Vagina (tissue), 2 donors: ENCODE measurements around the gene TEC. TPM values are rescaled to one million over a fixed set of nuclear protein-coding genes. Genes with fewer than 3 reads are reported as not detected.

Source experiments
- DNase-seq, 2 donors: peaks; one replicate each; pipeline ENCODE4 v3.0.0-alpha.2; 2017; ENCODE audit errors: extremely low spot score in 2 of 2
- H3K27ac ChIP-seq: fragments of 200-600 bp; sonication (generic); one replicate; pipeline ENCODE4 v1.5.1; 2019
- H3K27me3 ChIP-seq: fragments of 200-600 bp; sonication (generic); one replicate; pipeline ENCODE4 v1.5.1; 2019
- H3K36me3 ChIP-seq, 2 donors: fragments of 200-600 bp; sonication (generic); one replicate each; pipeline ENCODE4 v1.5.1; 2017 to 2019
- H3K4me1 ChIP-seq: fragments of 200-600 bp; sonication (generic); one replicate; pipeline ENCODE4 v1.5.1; 2019
- H3K4me3 ChIP-seq, 2 donors: fragments of 200-600 bp; sonication (generic); 1 replicate in 1 of 2; 2 replicates in 1 of 2; pipeline ENCODE4 v1.5.1; 2016 to 2019
- H3K9me3 ChIP-seq: fragments of 200-600 bp; sonication (generic); one replicate; pipeline ENCODE4 v1.5.1; 2019
- CTCF ChIP-seq, 3 experiments: fragments of 450-650 bp in 2 of 3; fragments of 200-600 bp in 1 of 3; sonication (generic) in 1 of 3; IDR thresholded peaks; one replicate each; pipeline ENCODE4 v1.5.1; 2017 to 2019; ENCODE audit warnings: antibody characterized with exemption in 3 of 3, mild to moderate bottlenecking in 2 of 3, moderate library complexity in 2 of 3
- POLR2A ChIP-seq, 2 donors: fragments of 450-650 bp; IDR thresholded peaks; one replicate each; pipeline ENCODE4 v1.6.1; 2017; ENCODE audit warnings: antibody characterized with exemption in 2 of 2, mild to moderate bottlenecking in 2 of 2, moderate library complexity in 2 of 2
- POLR2AphosphoS5 ChIP-seq, 2 donors: sonication (generic); formaldehyde crosslinking; IDR thresholded peaks; one replicate each; pipeline ENCODE4 v1.9.0; 2017; ENCODE audit warnings: antibody characterized with exemption in 2 of 2, mild to moderate bottlenecking in 2 of 2, low read depth in 1 of 2; ENCODE audit not compliant: insufficient read depth in 1 of 2
- intact Hi-C: fragments of 100-400 bp; cut with DNase I; formaldehyde crosslinking; loops from one replicate; pipeline ENCODE4 v1.15.1; 2023
- total RNA-seq: library from RNA; depleted of rRNA; stranded (reverse); fragments of >200 nt; gene quantifications from one replicate; pipeline ENCODE4 v1.2.3, GENCODE V29; 2016

Gene TEC
- total RNA-seq, 1 donor from 2014 or later = 9.3 TPM

GRCh38 chr4:48137846-48138245 is 131.8 kb downstream of the TEC start:
- Histone ChIP-seq H3K27ac (no peak overlapping the region), H3K9me3 (no peaks in the 10 kb centered on the region), H3K4me1 (no peaks in the 10 kb centered on the region), H3K4me3 (no peak overlapping the region), H3K27me3 (no peaks in the 10 kb centered on the region), H3K36me3 (peaks cover 0 to 11% of the 10 kb centered on the region in 2 donors)
- DNase-seq = no peak
- no peak for TF ChIP-seq POLR2A (IDR thresholded peaks at IDR 0.05)
- TF ChIP-seq POLR2AphosphoS5 (IDR thresholded peaks at IDR 0.05; ENCODE audit: insufficient read depth in 1 of 2, low read depth in 1 of 2) = no peak
- TF ChIP-seq CTCF (IDR thresholded peaks at IDR 0.05) = no peak
- intact Hi-C loops = no loop called here

GRCh38 chr4:48134081-48134480 is 135.6 kb downstream of the TEC start, which contains the start of gene TXK:
Gene TXK, minus strand, starts transcription at chr4:48134250. Its CDS starts 80 bp downstream, at chr4:48134170.
- H3K4me3 ChIP-seq = no peak within 1 kb of the TSS
- intact Hi-C loops = no loop called here
- no peak within 1 kb of the TSS for H3K27ac ChIP-seq

GRCh38 chr4:48133669-48134068 is 136.0 kb downstream of the TEC start:
- Histone ChIP-seq H3K36me3 (peaks cover 0 to 11% of the 10 kb centered on the region in 2 donors), H3K4me3 (no peak overlapping the region), H3K4me1 (no peaks in the 10 kb centered on the region), H3K27me3 (no peaks in the 10 kb centered on the region), H3K9me3 (no peaks in the 10 kb centered on the region), H3K27ac (no peak overlapping the region)
- no peak for DNase-seq
- TF ChIP-seq POLR2AphosphoS5 (IDR thresholded peaks at IDR 0.05; ENCODE audit: insufficient read depth in 1 of 2, low read depth in 1 of 2) = no peak
- intact Hi-C loops = no loop called here

More at GRCh38 chr4:48134081-48134480, 135.6 kb downstream of the TEC start, which contains the start of gene TXK:
- no peak for TF ChIP-seq POLR2A (IDR thresholded peaks at IDR 0.05)
- no peak for TF ChIP-seq CTCF (IDR thresholded peaks at IDR 0.05)
- TF ChIP-seq POLR2AphosphoS5 (IDR thresholded peaks at IDR 0.05; ENCODE audit: insufficient read depth in 1 of 2, low read depth in 1 of 2) = no peak
- Histone ChIP-seq H3K9me3 (no peaks in the 10 kb centered on the region), H3K36me3 (peaks cover 0 to 11% of the 10 kb centered on the region in 2 donors), H3K4me1 (no peaks in the 10 kb centered on the region), H3K27me3 (no peaks in the 10 kb centered on the region)
- DNase-seq = no peak

- peaks cover 11% of the 10 kb centered on the region for H3K4me1 ChIP-seq
- intact Hi-C loops = no loop called here
- H3K9me3 ChIP-seq = no peaks in the 10 kb centered on the region
- peaks cover 0 to 11% of the 10 kb centered on the region in 2 donors for H3K36me3 ChIP-seq
- TF ChIP-seq POLR2AphosphoS5 (IDR thresholded peaks at IDR 0.05; ENCODE audit: insufficient read depth in 1 of 2, low read depth in 1 of 2) = no peak
- no peak for TF ChIP-seq POLR2A (IDR thresholded peaks at IDR 0.05)
- TF ChIP-seq CTCF (IDR thresholded peaks at IDR 0.05) = no peak
- no peaks in the 10 kb centered on the region for H3K27me3 ChIP-seq
- no peak overlapping the region for H3K27ac ChIP-seq
- DNase-seq = no peak
- H3K4me3 ChIP-seq = no peak overlapping the region
These were observed 137.9 kb downstream of the TEC start for GRCh38 chr4:48131736-48132135.

- intact Hi-C loops = no loop called here
- Histone ChIP-seq H3K27ac (no peak overlapping the region), H3K4me3 (no peak overlapping the region), H3K27me3 (no peaks in the 10 kb centered on the region), H3K36me3 (no peaks in the 10 kb centered on the region), H3K4me1 (peaks cover 11% of the 10 kb centered on the region), H3K9me3 (no peaks in the 10 kb centered on the region)
- TF ChIP-seq POLR2AphosphoS5 (IDR thresholded peaks at IDR 0.05; ENCODE audit: insufficient read depth in 1 of 2, low read depth in 1 of 2) = no peak
- TF ChIP-seq CTCF (IDR thresholded peaks at IDR 0.05) = no peak
- TF ChIP-seq POLR2A (IDR thresholded peaks at IDR 0.05) = no peak
- DNase-seq = no peak
These were observed 139.5 kb downstream of the TEC start for GRCh38 chr4:48130100-48130499.
